SU-DHL-6 (cell line): ENCODE results near the gene S100G.

Source experiments
- H2AFZ ChIP-seq: fragments of 200-600 bp; sonication (generic); 2 replicates; pipeline ENCODE4 v1.6.1; 2014; ENCODE audit warnings: low read depth, mild to moderate bottlenecking, moderate library complexity, mixed read lengths, antibody characterized with exemption, low read length; ENCODE audit not compliant: severe bottlenecking
- H3F3A ChIP-seq: fragments of 200-600 bp; shearing (Covaris generic); 2 replicates; pipeline ENCODE4 v1.6.0; 2016; ENCODE audit warnings: antibody characterized with exemption, mild to moderate bottlenecking; ENCODE audit not compliant: insufficient read depth
- H3K27ac ChIP-seq: fragments of 200-600 bp; sonication (generic); 2 replicates; pipeline ENCODE4 v1.5.1; 2016; ENCODE audit warnings: low read depth, mild to moderate bottlenecking, low read length, moderate library complexity, mixed read lengths
- H3K27me3 ChIP-seq: fragments of 200-600 bp; sonication (generic), shearing (Covaris generic); 2 replicates; pipeline ENCODE4 v1.6.0; 2014; ENCODE audit warnings: mild to moderate bottlenecking, low read length
- H3K36me3 ChIP-seq: fragments of 200-600 bp; sonication (generic); 2 replicates; pipeline ENCODE4 v1.6.1; 2014; ENCODE audit warnings: mild to moderate bottlenecking, low read length, mixed read lengths
- H3K4me2 ChIP-seq: fragments of 300-600, 200-600 bp; shearing (Covaris generic), sonication (generic); 2 replicates; pipeline ENCODE4 v1.6.0; 2014; ENCODE audit warnings: low read length, low read depth, mild to moderate bottlenecking; ENCODE audit not compliant: poor library complexity, severe bottlenecking
- H3K4me3 ChIP-seq: fragments of 200-600 bp; sonication (generic); 2 replicates; pipeline ENCODE4 v1.5.1; 2014; ENCODE audit warnings: antibody characterized with exemption, low read length, mild to moderate bottlenecking, mixed read lengths; ENCODE audit not compliant: insufficient read depth, poor library complexity, severe bottlenecking
- H3K79me2 ChIP-seq: fragments of 200-600 bp; sonication (generic); 2 replicates; pipeline ENCODE4 v1.6.1; 2014; ENCODE audit warnings: mild to moderate bottlenecking, low read length, moderate library complexity; ENCODE audit not compliant: insufficient read depth
- H3K9ac ChIP-seq: fragments of 200-600 bp; sonication (generic); 2 replicates; pipeline ENCODE4 v1.7.0; 2014; ENCODE audit warnings: mild to moderate bottlenecking, low read length
- H3K9me2 ChIP-seq: fragments of 200-600 bp; sonication (generic); replicated peaks from 2 replicates; pipeline ENCODE4 v1.6.1; 2014; ENCODE audit warnings: low read length; ENCODE audit not compliant: insufficient read depth
- H3K9me3 ChIP-seq: fragments of 200-600 bp; sonication (generic); 2 replicates; pipeline ENCODE4 v1.6.1; 2014; ENCODE audit warnings: low read length, mixed read lengths; ENCODE audit not compliant: insufficient read depth
- H4K20me1 ChIP-seq: fragments of 200-600 bp; sonication (generic); 2 replicates; pipeline ENCODE4 v1.6.1; 2014; ENCODE audit warnings: low read depth, mild to moderate bottlenecking, antibody characterized with exemption, low read length, moderate library complexity, mixed read lengths
- CTCF ChIP-seq: fragments of 200-600 bp; sonication (generic); IDR thresholded peaks from one replicate; pipeline ENCODE4 v1.5.1; 2017; ENCODE audit warnings: antibody characterized with exemption, mild to moderate bottlenecking, low read length, moderate library complexity; ENCODE audit not compliant: insufficient read depth, poor library complexity, severe bottlenecking
- EZH2phosphoT487 ChIP-seq: fragments of 200-600 bp; sonication (generic), shearing (Covaris generic); conservative IDR thresholded peaks from 2 replicates; pipeline ENCODE4 v1.6.1; 2018; ENCODE audit warnings: mild to moderate bottlenecking, antibody characterized with exemption, low read length, moderate library complexity, mixed read lengths

The S100G gene

GRCh38 chrX:16654093-16654492 lies 4.1 kb downstream of the S100G start:
- Histone ChIP-seq H3K9me3 (no peaks in the 10 kb centered on the region), H3K36me3 (no peaks in the 10 kb centered on the region), H3K4me3 (no peak overlapping the region), H3K27me3 (no peaks in the 10 kb centered on the region), H3K4me2 (no peak overlapping the region), H3K79me2 (no peaks in the 10 kb centered on the region), H2AFZ (no peak overlapping the region), H4K20me1 (no peaks in the 10 kb centered on the region), H3K27ac (no peak overlapping the region), H3K9me2 (no peaks in the 10 kb centered on the region), H3K9ac (no peak overlapping the region), H3F3A (no peaks in the 10 kb centered on the region)
- no peak for TF ChIP-seq CTCF
- TF ChIP-seq EZH2phosphoT487 = no peak

- H3K9me3 ChIP-seq = no peaks in the 10 kb centered on the region
- H2AFZ ChIP-seq = no peak overlapping the region
- no peak overlapping the region for H3K4me2 ChIP-seq
- no peaks in the 10 kb centered on the region for H3F3A ChIP-seq
- no peak overlapping the region for H3K9ac ChIP-seq
- no peaks in the 10 kb centered on the region for H3K27me3 ChIP-seq
- no peak overlapping the region for H3K27ac ChIP-seq
- no peaks in the 10 kb centered on the region for H4K20me1 ChIP-seq
- no peaks in the 10 kb centered on the region for H3K9me2 ChIP-seq
- TF ChIP-seq EZH2phosphoT487 (no peak), CTCF (no peak)
- no peaks in the 10 kb centered on the region for H3K79me2 ChIP-seq
- no peaks in the 10 kb centered on the region for H3K36me3 ChIP-seq
- no peak overlapping the region for H3K4me3 ChIP-seq
Measured at GRCh38 chrX:16658284-16658683, 8.3 kb downstream of the S100G start.

- H3K27me3 ChIP-seq = no peaks in the 10 kb centered on the region
- no peak overlapping the region for H2AFZ ChIP-seq
- H3K27ac ChIP-seq = no peak overlapping the region
- H3K36me3 ChIP-seq = no peaks in the 10 kb centered on the region
- no peak overlapping the region for H3K4me3 ChIP-seq
- H3K79me2 ChIP-seq = no peaks in the 10 kb centered on the region
- TF ChIP-seq CTCF (no peak), EZH2phosphoT487 (no peak)
- H4K20me1 ChIP-seq = no peaks in the 10 kb centered on the region
- H3K9me3 ChIP-seq = no peaks in the 10 kb centered on the region
- no peak overlapping the region for H3K9ac ChIP-seq
- H3F3A ChIP-seq = no peaks in the 10 kb centered on the region
- H3K4me2 ChIP-seq = no peak overlapping the region
- H3K9me2 ChIP-seq = no peaks in the 10 kb centered on the region
Measured at GRCh38 chrX:16659321-16659720, 9.4 kb downstream of the S100G start.
